GM19467 (cell line): ENCODE measurements around the gene CDC14B.
"Not testable (repeated sequence)": the region's sequence is repeated elsewhere in the genome, so short reads cannot be mapped to it uniquely, and the experiment has no call there.

Experiments
- ATAC-seq: cut with Tn5 transposase; IDR thresholded peaks from one replicate; pipeline ENCODE4 v1.9.1; 2021; ENCODE audit warnings: mild to moderate bottlenecking, moderate library complexity; ENCODE audit not compliant: unreplicated experiment

Gene CDC14B

DNA sequence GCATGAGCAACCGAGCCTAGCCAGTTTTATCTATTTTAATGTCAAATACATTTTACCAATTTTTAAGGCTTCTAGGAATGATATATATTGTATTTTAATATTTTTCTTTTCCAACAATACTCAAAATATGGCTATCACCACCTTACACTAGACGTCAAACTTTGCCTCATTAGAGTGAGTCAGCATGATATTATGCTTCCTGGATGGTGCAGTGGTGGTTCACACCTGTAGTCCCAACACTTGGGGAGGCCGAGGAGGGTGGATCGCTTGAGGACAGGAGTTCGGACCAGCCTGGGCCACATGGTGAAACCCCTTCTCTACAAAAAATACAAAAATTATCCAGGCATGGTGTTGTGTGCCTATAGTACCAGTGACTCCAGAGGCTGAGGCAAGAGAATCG is 7.3 kb upstream of the CDC14B start:
- ATAC-seq = no peak

DNA sequence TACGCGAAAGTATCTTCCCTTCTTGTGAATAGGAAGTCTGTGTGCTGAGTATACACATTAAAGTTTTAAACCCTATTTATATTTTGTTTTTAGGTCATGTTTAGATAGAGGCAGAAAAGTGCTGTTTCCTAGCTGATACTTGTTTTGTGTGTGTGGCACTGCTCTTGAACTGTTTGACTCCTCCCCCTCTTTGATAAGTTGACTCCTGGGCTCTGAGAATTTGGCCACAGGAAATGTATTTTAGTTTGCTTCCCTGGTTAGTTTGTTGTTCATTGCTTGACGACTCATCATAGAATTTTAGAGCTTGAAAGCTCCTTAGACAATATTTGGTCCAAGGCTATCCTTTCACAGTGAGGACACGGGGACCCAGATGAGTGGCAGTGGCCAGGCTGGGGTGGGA is 2.0 kb upstream of the CDC14B start:
- ATAC-seq = no peak

DNA sequence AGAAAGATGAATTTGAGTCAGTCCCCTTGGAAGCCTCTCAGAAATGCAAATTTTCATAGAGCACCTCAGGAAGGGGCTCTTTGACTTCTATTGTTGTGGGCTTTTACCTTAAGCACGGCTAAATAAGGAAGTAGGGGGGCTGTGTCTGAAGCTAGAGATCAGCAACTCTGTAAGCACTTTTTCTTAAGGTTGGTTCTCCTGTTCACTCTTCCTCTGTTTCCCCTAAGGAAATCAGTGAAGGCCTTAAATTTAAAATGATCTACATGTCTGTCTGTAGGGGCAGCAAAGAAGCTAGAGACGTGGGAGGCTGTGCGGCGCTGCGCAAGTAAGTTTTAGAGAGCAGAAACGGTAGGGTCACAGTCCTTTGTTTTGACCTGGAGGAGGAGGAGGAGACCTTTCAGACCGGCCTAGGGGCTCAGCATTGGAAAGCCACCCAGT is 1.2 kb upstream of the CDC14B start:
- ATAC-seq = no peak

DNA sequence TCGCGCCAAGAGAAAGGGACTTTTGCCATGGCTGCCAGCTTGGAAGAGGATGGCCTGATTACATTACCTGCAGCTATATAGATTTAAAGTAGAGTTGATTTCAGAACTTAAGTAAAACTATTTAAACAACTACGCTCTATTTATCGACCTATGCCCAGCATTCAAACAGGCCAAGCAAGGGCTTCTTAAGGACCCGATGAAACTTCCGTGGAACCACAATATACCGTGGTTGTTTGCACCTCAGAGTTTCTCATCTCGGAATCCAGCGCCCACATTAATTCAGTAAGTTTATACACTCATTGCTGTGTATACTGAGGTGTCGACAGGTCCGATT is 505 bp upstream of the CDC14B start:
- ATAC-seq = no peak

DNA sequence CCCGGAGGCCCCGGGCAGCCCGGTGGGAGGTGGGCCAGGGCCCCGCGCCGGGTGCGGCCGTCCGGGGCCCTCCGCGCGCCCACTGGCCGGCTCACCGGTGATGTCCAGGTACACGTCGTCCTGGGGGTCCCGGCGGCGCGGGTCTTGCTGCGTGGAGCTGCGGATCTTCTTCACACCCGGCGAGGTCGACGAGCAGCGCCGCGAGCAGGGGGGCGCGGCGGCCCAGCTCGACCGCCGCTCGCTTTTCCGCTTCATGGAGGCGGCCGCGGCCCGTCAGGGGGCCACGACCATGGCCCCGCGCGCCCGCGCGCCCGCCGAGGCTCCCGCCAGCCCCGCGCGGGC is 548 bp downstream of the CDC14B start:
- no peak for ATAC-seq

DNA sequence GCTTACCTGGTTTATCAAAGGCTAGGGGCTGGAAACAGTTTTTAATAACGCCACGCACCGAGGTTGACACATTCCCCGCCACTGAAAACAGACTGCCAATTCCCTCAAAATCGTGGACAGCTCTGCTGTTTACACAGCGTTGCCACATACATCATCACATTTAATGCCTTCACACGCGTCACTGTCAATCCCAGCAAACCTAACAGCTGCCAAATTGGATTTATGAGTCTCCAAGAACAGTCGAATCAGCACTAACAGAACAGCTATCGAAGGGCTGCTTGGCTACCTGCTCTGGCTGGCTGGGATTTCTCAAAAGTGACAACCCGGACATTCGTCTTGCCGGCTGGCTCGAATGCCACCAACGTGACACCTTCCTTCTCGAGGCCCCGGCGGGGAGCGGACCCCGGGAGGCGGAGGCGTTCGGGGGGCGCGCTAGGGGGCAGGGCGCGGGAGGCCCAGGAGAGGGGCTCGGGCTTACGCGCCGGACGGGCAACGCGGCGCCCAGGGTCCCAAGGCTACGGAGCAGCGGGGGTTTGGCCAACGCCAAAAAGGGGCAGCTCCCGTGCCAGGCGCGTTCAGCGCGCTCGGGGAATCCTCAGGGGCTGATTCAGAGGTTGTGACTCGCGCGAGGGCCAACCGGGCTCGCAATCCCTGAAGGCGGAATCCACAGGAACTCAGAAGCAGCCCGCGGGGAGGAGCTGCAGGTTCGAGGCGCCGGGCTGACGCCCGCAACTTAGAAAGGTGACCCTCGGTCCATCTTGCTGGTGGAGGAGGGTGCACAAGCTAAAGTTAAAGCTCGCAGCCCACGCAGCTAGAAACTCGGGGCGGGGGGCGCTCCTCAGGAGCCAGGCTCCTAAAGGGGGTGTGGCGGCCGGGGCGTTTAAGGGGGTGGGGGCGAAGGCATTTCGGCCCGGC is 1.2 kb downstream of the CDC14B start:
- no peak for ATAC-seq

DNA sequence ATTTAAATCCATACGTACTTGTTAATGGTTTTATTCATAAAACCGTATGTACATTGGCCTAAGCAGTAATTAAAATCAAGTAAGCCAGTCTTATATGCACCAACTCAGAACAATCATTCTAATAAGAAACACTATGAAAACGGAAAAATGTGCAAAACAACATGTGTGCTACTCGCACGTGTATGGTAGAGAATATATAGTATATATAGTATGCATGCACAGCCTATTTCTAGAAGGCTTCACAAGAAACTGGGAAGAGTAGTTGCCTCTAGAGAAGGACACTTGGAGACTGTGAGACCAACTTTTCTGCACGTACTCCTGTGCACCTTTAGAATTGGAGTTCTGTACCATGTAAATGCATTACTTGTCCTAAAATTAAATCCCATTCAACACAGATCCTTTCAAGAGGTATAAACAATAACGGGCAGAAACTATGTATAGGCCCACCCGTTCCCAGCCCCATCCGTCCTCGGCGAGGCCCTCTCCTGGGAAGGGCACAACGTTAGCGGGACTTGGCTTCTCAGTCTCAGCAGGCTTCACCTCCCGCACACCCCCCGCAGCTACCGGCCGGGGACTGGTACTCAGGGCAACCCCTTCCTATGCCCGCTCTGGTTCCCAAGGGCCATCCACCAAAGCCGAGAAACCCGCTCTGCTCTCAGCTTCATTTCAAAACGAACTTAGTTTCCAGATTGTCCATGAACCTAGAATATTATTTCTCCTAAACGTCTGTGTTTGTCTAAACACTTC is 2.0 kb downstream of the CDC14B start:
- no peak for ATAC-seq

DNA sequence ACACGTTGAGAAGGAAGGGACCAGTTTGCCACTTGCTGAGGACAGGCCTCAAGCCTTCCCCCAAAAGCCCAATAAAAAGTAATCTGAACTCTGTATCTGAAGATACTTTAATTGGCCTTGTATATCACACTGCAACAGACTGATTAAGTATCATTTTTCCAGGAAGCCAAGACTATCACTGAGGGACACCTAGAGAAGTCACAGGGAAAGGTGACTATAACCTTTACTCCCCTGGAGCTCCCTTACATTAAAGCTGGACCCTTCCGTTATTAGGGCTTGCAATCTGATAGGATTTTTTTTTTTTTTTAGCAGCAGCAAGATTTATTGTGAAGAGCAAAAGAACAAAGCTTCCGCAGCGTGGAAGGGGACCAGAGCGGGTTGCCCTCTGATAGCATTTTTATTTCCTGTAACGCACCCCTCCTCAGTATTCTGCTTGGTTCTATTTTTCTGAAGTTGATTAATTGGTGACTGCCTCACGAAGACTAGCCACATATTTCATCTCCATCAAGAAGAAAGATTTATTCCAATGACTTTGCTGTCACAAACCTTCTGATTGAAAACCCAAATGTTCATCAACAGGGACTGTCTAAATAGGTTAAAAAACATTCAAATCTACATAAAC is 2.7 kb downstream of the CDC14B start:
- ATAC-seq = no peak

DNA sequence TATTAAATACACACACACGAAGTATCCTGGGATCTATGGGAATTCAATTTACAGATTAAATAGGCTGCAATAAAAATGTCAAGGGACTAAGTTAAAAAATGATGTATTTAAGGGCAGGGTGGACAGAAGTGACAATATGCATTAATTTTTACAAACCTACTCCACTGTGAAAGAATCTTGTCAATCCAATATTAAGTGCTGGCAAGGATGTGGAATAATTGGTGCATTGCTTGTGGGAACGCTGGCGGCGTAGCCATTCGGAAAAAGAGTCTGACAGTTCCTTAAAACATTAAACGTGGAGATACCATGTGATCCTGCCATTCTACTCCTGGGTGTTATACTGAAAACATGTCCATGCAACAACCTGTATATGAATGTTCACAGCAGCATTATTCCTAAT is 4.2 kb downstream of the CDC14B start:
- ATAC-seq = no peak

DNA sequence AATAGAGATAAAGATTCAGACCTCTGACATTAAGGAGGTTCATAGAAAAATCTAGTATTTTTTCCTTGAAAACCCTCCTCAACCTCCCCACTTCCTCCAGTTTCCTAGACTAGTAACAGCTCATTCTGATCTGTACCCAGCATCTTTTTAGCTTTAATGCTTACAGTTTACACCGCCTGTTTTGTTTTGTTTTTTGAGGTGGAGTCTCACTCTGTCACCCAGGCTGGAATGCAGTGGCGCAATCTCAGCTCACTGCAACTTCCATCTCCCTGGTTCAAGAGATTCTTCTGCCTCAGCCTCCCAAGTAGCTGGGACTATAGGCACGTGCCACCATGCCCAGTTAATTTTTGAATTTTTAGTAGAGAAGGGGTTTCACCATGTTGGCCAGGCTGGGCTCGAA is 5.0 kb downstream of the CDC14B start:
- not testable (repeated sequence) for ATAC-seq

DNA sequence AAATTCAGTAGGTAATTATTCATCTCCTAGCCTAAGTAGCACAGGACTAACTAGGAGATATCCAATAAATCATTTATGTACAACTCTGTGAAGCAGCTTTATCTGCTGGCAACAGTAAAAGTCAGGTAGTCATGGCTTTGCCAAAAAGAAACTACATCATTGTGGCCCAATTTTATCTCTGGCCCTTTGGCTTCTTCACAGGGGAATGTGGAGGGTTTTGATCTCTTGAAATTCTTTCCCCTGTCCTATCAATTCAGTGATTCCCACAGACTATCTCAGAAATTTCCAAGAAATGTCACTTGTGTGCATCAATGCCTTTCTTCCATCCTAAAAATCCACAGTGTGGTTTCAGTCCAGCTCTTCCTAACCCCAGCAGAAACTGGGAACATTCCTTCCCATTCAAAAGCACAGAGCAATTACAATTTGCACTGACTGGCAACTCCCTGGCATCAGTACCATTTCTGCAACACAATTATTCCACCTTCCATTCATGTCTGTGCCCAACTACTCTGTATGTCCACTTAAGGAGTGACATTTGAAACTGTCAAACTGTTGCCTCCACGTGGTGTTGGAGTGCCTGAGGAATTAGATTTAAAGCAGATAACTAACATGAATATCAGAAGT is 6.6 kb downstream of the CDC14B start:
- ATAC-seq = no peak

DNA sequence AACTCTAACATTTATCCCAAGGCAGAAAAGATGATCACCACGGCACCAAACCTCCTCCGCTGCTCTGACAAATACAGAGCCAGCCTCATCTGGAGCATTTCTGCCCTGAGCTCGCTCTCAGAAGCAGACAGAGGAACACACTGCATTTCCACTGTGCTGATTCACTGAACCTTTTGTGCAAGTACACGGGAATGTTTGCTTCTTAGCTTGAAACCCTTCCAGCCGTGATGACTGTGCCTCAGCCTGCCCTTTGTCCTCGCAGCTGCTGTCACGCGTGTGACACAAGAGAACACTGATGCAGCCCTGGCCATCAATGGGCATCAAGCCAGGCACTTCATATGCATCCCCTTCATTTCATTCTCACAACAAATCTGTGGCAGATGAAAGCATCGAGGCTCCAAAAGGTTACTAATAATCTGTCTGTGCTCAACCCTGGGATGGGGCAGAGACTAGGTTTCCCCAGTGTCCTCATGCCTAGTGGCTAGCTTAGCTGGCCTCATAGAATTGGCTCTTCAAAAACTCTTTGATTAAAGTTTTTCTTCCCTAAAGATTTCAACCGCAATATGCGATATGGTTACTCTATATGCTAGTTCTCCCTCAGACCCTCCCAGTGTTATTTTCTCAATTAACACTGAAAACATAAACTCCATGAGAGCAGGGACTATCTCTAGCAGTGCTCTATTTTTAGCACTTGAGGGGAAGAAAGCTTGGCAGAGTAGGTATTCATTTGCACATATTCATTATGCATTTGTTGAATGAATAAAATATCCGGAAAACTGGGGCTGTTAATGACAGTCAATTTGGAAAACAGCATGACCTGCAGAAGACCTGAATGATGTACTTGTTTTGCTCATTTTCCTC is 7.3 kb downstream of the CDC14B start:
- ATAC-seq = no peak

DNA sequence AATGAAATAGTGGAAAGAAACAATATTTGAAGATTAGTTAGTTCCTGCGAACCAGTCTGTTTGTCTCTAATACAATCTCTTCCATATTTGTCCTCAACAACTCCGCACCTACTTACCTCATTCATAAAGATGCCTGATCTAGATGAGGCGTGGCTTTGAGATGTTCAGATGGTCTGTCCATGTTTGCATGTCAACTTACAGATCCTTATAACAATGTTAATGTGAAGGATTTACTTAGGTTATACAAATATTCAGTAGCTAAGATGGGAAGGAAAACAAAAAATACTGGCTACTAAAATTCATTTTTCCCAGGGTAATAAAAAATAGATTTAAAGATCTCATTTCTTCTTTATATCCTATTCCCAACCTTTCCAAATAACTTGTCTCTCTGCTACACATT is 8.3 kb downstream of the CDC14B start:
- ATAC-seq = no peak

DNA sequence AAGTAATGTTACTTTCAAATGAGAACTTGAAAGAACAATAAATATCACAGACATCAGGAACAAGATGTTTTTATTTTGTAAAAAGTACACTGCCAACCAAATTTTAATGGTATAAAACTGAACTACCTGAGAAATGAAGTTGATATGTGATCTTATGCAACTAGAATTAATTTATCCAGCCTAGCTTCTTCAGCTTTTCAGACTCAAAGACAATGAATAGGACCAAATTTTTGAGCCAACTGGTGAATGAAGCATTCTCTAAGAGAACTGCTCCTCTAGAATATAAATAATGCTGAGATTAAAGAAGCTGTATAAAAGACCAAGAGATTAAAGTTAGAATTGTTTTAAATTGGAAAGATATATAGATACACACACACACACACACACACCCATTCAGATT is 9.9 kb downstream of the CDC14B start:
- no peak for ATAC-seq

DNA sequence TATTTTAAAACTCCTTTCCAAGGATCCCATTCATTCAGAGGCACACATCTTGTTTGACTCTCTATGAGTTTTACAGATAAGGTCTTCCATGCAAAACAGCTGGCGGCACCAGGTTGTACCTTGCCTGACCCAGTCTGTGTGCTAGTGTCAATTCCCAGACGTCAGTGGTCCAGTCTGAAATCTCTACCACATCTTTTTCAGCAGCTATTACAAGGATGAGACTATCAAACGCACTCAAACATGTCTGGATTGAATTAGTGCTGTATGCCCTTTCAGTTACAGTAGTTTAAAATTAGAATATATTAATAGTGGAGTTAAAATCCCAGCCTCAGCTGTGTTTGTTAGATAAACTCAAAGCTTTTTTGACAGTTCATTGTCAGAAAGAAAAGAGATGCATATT is 11.7 kb downstream of the CDC14B start:
- no peak for ATAC-seq

DNA sequence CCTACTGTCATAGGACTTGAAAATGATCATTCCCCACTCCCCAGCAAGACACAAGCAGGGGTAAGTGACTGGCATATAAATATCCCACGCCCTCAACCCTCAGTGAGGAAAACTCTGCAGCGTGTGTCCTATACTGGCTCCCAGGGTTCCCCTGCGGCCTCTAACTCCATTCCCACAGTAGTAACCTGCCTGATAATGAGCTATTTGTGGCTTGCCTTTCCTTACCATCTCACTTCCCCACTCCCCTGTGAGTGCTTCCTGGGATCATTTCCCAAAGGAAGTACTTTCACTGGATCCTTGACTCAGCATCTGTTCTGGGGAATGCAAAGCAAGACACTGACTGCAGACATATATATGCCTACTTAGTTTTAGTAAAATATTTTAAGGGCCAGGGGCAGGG is 14.3 kb downstream of the CDC14B start:
- no peak for ATAC-seq

DNA sequence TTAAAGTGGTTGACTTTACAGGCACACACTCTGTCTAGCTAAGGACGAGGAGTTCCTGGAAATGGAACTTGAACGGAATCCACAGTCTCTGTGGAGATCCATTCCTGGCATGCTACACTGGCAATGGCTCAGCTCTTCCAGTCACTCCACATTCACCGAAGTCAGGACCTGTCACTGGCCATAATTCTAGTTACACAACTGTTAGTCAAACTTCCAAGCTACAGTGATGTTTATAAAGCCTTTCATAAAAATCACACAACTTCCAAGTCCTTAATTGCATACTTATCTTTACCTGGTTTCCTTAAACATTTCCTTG is 15.7 kb downstream of the CDC14B start:
- no peak for ATAC-seq

DNA sequence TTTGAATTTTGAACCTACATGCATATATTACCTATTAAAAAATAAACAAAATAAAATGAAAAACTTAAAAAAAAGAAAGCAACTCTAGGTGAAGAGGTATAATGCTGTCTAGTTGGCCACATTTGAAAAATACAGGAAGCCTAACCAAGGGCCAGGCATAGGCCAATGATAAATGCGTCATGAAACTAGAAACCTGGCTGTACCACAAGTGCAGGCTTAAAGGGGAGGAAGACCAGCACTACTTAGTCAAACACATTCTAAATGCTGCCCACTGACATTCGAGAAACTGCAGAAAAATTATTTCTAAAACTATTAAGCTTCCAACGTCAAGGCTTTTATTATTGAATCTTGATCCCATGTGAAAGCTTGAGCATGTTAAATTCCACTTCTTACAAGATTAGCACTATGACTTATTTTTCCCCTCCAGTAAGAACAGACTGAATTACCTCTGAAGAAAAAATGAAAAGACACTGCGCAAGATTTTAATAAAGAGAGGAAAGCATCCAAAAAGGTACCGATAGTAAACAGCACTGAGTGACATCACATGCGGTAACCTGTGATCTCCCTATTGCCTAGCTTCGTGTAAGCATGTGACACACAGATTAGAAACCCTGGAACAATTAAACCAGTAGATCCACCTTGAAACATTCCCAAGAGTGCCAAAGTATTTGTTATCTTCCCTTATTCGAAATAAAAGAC is 16.2 kb downstream of the CDC14B start:
- ATAC-seq = no peak

DNA sequence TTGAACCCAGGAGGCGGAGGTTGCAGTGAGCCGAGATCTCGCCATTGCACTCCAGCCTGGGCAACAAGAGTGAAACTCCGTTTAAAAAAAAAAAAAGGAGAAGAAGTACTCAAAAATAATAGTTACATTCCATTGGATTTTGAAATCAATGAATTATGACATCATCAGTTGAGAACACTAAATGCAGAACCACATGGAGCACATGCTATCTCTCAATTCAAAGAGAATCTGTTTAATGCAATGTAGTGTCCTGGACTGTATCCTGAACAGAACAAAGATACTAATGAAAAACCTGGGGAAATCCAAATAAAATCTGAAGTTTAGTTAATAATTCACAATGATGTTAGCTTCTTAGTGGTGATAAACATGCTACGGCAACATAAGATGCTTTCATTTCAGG is 20.3 kb downstream of the CDC14B start:
- no peak for ATAC-seq

DNA sequence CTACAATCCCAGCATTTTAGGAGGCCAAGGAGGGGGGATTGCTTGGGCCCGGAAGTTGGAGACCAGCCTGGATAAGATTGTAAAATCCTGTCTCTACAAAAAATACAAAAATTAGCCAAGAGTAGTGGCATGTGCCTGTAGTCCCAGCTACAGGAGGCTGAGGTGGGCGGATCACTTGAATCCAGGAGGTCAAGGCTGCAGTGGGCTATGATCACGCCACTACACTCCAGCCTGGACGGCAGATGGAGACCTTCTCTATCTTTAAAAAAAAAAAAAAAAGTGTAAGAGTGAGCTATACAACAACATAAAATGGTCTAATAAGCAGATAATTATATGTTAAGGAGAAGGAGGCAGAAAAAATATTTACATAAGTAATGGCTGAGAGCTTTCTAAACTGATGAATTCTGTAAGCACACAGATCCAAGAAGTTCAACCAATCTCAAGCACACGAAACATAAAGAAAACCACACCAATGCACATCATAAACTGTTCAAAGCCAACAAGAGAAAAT is 23.0 kb downstream of the CDC14B start:
- ATAC-seq = no peak
